NK-92 (cell line): Measurements from ENCODE around the gene PEX11G.
"Not testable (repeated sequence)": the region's sequence is repeated elsewhere in the genome, so short reads cannot be mapped to it uniquely, and the experiment has no call there.

Source experiments
- DNase-seq: peaks from one replicate; lab custom pipeline; 2025; ENCODE audit not compliant: unreplicated experiment; lab: John Stamatoyannopoulos, UW

PEX11G gene

DNA sequence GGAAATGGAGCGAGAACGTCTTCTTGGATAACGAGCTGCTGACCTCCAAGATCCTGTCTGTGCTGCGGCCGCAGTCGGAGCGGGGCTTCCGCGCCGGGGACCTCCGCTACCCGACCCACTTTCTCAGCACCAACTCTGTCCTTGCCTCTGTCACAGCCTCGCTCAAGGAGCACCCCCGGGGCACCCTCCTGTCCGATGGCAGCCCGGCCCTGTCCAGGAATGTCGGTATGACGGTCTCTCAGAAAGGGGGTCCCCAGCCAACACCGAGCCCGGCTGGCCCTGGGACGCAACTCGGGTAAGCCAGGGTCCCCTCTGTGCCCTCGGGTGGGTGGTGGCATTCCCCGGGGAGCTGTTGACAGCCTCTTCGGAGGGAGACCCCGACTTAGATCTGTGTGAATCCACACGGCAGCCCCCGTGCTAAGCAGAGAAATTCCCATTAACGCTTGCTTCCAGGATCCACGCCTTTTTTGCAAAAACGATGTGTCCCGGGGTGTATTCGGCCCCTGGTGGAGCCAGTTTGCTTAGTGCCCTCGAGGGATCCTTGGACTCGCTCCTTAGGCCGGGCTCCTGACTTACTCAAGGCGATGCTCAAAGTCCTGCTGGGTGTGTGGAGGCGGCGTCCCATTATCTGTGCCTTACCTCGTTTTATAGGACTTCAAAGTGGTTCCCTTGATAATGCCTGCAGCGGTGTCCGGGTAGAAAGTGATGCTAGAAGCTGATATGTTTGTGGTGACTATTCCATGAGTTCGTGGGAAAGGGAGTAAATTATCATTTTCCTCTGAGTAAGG is 48.5 kb downstream of the PEX11G start:
- DNase-seq = no peak

DNA sequence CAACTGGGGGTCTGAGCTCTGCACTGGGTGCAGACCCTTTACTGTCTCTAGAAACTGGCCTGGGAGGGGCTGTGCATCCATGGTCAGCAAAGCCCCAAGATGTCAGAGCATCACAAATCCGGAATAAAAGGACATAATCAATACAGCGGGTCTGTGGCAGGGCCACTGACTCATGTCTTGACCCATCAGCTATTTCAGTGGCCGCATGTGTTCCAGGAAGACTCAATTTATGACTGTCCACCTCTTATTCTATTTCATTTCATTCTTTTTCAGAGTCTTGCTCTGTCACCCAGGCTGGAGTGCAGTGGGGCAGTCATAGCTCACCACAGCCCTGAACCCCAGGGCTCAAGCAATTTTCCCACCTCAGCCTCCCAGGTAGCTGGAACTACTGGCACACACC is 53.2 kb downstream of the PEX11G start:
- no peak for DNase-seq

DNA sequence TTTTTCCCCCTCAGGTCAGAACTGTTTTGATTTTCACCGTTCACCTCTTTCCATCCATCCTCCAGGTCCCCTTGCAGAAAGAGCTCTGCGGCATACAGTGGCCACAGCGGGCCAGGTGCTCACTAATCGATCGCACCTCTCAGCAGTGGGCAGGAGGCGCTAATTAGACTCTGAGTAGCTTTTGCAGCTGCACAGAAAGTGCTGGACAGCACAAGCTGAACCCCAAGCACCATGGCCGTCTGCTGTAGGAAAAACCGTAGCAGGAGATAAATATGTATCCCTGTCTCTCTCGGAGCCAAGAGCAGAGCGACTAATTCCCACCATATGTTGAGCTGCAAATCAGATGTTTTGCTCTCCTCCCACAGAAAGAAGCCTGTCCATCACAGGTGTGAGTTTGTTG is 54.4 kb downstream of the PEX11G start:
- no peak for DNase-seq

DNA sequence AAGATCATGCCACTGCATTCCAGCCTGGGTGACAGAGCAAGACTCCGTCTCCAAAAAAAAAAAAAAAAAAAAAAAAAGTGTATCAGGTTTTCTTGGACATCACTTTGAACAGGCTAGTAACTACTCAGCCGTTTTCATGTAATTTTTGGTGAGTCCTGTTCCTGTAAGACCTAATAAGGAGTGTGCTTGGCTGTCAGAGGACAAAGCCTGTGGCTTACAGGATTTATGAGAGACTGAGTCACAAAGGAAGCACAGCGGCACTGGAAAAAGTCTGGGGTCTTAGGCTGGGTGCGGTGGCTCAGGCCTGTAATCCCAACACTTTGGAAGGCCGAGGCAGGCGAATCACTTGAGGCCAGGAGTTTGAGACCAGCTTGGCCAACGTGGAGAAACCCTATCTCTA is 55.4 kb downstream of the PEX11G start:
- DNase-seq = not testable (repeated sequence)

DNA sequence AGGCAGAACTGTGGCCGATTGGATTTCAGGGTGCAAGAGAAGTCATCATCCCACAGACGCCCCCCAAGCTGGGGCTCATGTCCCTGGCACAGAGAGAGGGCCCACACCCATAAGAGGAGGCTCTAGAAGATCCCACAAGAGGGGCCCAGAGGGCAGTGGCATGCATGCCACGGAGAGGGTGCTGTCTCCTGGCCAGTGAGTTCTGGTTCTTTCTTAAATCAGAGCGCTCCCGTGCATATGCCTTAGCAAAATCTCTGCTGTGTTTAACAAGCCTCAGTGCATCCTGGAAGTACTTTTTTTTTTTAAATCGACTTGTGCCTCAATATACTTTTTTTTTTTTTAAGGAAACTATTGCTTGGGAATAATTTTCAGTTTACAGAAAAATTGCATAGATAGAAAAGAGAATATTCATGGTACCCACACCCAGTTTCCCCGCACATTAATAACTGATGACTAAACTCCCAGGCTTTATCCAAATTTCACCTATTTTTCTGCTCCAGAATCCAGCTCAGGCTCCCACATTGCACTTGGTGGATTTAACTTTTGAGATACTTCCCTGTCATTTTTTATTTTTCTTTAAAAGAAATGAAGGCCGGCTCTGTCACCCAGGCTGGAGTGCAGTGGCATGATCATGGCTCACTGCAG is 59.1 kb downstream of the PEX11G start:
- DNase-seq = no peak

DNA sequence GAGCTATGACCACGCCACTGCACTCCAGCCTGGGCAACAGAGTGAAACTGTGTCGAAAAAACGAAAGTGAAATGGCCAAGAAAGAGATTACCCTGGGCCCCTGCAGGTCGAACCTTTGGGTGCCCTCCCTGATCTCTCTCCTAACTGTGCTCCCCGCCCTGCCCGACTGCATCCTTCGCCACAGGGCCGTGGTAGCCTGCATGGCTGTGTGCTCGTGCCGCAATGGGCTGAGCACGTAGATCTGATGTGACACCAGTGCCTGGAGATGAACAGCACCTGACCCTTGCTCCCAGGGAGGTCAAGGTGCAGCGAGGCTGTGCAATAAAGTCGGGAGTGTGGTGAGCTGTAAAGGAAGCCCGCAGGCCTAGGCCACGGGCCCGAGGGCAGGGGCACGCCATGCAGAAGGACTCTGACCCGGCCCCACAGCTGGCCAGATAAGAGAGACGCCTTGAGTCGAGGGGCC is 60.2 kb downstream of the PEX11G start:
- no peak for DNase-seq

DNA sequence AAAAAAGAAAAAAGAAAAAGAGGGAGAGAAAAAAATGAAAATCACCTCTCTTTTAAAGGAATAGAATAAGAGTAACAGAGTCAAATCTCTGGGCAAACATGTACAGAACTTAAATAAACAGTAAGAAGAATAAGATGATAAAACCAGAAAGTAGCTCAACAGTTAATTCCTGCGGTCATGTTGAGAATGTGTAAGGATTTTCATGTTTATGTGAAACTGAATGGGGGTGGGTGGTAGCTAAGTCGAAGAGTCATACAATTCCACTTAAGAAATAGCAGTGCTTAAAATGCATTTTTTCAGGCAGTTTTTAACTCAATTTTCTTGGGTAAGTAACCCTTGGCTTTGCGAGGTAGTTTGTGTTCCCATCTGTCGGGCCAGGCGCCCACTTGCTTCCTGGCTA is 60.9 kb downstream of the PEX11G start:
- no peak for DNase-seq

DNA sequence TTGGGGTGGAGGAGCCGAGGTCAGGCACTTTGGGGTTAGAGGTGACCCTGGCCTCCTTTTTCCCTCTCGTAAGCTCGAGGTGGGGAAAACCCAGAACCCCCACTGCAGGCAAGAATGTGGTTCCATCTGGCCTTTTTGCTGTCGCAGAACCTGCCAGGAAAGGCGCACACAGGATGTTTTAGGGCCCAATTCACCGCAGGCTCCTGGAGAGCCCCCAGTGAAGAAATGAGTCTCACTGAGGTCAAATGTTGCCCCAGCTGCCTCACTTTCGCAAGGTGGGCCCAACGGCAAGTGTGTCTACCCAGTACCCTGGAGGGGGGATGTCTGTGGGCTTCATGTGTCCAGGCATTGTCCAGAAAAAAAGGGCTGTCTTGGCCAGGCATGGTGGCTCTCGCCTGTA is 61.8 kb downstream of the PEX11G start:
- DNase-seq = no peak
